GM18519 (cell line): Measurements from ENCODE around the gene DGCR6L.
"Not testable (repeated sequence)": the region's sequence is repeated elsewhere in the genome, so short reads cannot be mapped to it uniquely, and the experiment has no call there.

Source experiments
- ATAC-seq: cut with Tn5 transposase; IDR thresholded peaks from one replicate; pipeline ENCODE4 v1.9.1; 2021; ENCODE audit warnings: mild to moderate bottlenecking, moderate library complexity; ENCODE audit not compliant: unreplicated experiment, low FRiP score

The DGCR6L gene

DNA sequence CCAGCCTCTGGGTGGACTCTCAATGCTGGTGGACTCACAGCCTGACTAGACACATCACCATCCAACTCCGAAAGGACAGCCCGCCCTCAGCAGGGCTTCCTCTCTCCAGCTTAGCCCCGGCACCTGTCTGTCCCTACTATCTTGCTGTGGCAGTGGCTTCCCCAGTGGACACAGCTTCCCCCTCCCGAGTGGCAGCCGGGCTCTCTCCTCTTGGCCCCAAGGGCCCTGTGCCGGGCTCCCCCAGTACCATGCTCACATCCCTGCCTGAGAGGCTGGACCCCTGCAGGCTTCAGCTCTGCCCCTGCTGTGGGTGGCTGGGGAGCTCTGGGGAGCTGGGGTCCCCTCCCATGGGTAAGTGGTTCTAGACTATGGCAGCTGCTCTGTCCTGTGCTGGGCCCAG lies 9.1 kb downstream of the DGCR6L start:
- ATAC-seq = not testable (repeated sequence)

DNA sequence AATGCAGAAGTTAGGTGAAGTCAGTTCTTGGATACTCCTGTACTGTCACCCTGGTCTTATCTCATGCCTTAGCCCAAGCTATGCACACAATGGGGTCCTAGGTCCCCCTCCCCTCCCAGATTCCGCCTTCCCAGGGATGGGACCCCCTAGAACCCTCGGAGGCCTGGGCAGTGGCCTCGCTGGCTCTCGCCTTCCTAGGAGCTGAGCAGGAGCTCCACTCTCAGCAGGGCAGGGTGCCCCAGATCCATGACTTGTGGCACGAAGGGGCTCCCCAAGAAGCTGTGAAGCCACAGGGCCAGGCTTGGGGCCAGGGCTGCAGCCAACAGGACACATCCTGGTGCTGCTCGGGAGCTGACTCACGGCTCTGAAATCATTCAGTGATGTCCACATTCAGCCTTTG lies 9.7 kb downstream of the DGCR6L start:
- ATAC-seq = not testable (repeated sequence)

DNA sequence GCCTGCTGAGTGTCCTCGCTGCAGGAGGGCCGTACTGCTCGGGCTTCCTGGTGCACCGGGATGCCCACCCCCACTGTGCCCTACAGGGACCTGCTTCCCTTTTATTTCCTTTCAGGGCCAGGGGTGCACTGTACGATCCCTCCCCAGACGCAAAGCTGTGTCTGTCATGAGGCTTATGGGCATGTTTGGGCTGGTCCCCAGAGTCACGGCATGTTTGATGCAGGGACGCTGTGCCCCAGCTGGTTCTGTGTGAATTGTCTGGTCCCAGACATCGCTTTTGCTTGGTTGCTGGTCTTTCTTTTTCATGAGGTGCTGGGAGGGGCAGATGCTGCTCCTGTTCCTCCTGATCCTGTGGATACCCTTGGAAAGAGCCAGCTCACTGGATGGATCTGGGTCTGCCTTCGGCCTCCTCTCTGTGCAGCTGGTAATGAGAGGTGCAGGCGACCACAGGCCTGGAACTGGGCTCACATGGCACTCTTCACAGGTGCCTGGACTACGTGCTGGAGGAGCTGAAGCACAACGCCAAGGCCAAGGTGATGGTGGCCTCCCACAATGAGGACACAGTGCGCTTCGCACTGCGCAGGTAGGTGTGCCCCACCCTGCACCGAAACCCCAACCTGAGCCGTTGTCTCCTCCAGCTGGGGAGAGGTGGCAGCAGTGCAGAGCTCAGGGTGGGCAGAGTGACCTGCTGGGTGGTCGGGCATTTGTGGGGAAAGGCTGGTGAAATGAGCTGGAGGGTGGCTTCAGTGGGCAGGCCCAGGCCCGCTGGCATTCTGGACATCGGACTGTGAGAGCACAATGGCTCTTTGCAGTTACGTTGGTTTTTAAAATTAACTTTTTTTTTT lies 10.8 kb downstream of the DGCR6L start:
- ATAC-seq = not testable (repeated sequence)

DNA sequence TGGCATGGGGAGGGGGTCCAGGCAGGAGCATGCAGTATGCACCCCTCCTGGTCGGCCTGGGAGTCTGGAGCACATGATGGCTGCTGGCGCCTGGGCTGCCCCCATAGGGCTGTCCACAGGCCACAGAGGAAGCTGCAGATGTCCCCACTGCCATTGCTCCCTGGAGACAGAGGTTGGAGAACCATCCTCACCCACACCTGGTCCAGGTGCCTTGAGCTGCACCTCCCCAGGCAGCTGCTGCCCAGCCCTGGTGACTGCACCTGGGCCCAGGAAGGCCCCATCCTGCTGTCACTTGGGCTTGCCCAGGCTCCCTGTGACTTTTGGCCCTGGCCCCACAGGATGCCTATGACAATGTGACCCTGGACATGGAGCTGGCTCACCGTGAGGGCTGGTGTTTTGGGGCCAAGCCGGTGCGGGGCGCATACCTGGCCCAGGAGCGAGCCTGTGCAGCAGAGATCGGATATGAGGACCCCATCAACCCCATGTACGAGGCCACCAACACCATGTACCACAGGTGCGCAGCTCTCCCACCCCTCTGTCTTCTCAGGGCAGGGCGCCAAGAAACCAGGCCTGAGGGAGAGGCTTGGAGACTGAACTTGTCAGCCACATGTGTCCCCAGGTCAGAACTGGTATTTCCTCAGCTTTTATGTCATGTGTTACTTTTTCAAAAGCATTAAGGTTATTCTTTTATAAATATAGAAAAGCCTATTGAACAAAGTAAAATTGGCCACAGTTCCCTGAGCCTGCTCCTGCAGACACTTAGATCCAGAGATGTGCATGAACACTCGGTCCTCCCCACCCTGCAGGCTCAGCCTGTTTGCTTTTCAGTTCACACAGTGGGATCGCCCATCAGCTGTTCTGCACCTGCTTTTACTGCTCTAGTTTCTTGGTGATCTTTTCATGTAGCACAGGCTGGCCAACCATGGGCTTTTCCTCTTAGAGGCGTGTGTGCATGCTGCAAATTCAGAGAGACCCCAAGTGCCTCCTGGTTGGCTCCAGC lies 12.1 kb downstream of the DGCR6L start:
- ATAC-seq = not testable (repeated sequence)

DNA sequence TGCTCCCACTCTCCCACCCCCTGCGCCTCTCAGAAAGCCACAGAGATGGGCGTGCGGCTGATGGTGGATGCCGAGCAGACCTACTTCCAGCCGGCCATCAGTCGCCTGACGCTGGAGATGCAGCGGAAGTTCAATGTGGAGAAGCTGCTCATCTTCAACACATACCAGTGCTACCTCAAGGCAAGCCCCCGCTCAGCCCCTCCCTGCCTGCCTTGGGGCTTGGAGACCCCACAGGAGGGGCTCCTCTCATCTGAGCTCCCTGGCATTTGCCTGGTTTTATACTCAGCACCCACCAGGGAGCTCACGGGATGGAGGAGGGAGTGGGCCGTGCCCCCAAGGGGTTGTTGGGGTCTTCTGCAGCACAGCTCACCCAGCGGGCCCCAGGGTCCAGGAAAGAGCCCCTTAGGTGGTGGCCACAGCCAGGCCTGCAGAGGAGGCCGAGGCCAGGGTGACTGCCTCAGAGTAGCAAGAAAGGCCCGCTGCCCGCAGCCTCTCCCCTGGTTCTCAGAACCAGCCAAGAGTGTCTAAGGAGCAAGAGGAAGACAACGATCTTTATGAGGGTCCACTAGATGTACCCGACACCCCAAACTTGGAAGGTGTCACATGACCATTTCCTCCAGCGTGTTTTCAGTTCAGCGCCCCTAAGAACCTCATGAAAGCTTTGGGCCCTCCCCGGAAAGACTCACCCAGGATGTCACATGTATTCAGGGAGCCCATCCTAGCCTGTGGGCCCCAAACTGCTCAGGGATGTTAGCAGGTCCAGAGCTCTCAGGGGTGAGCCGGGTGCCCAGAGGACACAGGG lies 13.0 kb downstream of the DGCR6L start:
- not testable (repeated sequence) for ATAC-seq

DNA sequence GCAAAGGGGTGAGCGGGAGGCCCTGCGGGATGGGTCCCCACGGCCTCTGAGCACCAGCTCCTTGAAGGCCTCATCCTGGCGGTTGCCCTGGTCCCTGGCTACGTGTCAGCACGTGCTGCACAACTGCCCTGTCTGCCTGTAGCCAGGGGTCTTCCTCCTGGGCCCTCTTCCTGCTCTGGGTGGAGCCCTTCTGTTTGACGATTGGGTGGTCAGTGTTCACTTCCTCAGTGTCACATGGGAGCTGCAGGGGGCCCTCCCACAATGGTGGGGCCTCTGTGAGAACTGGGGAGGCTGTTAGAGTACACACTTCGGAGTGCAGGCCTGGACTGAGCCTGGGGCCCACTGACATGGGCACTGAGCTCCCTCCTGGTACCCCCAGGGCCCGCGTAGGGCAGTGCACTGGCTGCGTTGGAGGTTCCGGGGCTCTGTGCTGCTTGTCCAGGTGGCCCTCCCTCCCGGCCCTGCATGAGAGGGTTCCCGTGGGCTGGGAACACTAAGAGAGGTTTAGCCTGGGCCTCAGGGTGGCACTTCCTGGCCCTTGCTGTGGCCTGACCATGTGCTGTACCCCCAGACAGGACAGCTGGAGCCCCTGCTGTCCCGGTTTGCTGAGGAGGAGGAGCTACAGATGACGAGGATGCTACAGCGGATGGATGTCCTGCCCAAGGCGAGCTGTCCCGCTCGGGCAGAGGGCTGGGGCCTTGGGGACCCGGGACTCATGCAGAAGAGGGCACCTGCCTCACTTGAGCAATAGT lies 13.8 kb downstream of the DGCR6L start:
- ATAC-seq = no peak

DNA sequence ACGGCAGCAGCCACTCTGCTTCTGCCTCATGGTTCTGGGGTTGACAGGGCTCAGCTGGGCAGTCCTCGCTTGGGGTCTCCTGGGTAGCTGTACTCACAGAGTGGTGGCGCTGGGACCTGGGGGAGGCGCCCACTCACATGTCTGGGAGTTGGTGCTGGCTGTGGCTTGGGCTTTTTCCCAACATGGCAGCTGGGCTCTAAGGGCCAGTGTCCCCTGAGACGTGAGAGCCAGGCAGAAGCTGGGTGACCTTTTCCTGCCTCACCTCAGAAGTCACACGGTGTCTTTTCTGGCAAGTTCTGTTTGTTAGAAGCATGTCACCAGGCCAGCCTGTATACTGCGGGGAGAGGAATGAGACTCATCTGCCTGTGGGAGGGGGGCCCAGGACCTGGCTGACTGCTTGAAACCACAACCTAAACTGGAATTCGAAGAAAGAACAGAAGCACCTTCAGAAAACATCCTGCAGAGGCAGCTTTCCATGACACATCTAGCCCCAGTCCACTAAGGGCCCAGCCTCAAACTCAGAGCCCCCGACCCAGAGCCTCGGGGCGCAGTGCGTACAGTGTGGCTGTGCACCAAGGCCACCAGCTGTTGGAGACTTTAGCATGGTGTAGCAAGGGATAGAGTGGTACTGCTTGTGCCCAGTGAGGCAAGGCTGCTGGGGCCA lies 14.5 kb downstream of the DGCR6L start:
- ATAC-seq = not testable (repeated sequence)

DNA sequence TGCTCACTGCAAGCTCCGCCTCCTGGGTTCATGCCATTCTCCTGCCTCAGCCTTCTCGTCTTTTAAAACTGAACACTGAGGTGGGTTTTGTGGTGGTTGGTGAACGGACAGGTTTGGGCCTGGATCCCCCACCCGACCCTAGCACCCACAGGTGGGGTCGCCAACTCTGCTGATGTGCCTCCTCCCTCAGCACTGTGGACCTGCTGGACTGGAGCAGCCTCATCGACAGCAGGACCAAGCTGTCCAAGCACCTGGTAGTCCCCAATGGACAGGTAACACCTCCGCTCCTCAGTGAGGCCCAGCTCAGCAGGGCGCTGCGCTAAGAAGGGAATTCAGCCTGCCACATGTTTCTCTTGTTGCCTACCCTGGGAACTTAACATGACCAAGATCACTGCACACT lies 15.2 kb downstream of the DGCR6L start:
- no peak for ATAC-seq

DNA sequence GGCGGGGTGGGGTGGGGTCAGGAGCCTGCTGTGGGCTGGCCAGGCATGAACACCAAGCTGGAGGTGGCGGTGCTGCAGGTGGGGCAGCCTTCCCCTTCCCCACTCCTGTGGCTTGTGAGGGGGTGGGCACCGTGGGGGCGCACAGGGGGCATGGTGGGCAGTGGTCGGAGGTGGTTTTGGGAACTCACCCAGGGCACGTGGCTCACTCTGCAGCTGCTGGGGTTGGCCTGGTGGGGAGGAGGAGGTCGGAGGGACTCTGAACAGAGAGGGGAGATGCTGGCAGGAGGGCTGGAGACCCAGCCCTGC lies 16.7 kb downstream of the DGCR6L start:
- ATAC-seq = not testable (repeated sequence)

DNA sequence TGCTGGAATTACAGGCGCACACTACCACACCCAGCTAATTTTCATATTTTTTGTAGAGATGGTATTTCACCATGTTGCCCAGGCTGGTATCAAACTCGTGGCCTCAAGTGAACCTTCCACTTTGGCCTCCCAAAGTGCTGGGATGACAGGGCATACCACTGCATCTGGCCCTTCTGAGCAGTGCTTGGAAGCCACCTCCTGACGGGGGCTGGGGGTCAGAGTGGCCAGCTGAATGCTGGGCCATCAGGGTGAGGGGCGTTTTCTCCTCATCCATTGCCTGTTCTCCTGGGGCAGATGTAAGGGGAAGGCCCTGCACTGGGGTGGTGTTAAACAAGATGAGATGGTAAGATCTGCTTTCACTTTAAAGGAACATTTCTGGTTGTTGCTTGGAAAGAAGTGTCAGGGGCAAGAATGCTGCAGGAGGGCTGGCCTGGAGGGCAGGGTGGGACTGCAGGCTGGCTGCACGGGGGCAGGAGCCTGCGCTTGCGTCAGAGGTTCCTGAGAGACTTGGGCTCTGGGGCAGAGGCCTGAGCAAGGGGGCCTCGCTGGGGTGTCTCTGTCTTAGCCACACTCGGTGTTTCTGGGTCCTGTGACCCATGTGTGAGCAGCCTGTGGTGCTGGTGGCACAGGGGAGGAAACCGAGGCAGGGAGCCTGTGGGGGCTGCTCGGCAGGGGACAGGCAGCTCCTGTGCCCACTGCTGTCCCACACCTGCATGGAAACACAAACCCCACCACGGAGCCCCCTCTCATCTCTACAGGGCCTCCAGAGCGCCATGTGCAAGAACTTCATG lies 17.2 kb downstream of the DGCR6L start:
- no peak for ATAC-seq

DNA sequence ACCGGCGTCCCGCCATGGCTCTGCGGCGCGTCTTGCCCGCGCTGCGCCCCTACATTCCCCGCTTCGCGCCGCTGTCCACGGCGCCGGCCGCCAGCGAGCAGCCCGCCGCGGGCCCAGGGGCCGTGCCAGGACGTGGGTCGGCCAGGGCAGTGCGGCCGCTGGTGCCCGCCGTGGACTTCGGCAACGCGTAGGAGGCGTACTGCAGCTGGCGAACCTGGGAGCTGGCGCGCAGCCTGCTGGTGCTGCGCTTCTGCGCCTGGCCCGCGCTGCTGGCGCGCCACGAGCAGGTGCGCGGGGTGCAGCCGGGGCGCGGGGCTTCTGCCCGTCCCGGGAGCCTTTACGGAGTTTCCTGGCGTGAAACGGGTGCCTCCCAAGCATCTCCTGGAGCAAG lies 20.1 kb downstream of the DGCR6L start:
- no peak for ATAC-seq

DNA sequence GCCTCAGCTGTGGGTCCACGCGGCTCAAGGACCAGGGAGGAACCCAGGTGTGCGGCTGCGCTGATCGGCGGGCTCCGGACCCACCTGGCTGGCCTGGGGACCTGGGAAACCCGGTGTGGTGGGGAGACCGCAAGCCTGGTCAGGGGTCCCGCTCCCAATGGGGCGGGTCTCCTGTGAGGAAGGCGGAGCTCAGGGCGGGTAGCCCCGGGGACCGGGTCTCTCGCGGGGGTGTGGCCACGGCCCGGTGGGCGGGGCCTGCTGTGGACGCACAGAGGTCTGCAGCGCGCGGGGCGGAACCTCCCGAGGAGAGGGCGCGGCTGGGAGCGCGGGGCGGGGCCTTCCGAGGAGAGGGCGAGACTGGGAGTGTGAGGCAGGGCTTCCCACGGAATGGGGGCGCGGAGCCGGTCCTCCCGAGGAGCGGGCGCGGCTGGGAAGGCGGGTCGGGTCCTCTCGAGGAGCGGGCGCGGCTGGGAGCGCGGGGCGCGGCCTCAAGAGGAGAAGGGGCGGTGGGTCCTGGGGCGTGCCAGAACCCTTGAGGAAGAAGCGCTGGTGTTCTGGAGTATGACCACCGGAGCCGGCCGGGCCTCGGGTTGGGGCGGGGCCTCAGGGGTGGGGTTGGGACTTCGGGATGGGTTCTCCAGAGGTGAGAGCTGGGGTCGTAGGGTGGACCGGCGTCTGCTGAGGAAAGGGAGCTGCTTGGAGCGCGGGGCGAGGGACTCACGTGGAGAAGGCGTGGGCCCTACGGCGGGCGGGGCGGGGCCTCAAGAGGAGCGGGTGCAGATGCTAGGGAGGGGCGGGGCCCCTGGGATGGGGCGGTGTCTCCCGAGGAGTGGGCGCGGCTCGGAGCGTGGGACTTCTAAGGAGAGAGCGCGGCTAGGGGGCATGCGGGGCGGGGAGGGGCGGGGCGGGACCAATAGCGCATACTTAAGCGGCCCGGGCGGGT lies 20.8 kb downstream of the DGCR6L start:
- no peak for ATAC-seq

DNA sequence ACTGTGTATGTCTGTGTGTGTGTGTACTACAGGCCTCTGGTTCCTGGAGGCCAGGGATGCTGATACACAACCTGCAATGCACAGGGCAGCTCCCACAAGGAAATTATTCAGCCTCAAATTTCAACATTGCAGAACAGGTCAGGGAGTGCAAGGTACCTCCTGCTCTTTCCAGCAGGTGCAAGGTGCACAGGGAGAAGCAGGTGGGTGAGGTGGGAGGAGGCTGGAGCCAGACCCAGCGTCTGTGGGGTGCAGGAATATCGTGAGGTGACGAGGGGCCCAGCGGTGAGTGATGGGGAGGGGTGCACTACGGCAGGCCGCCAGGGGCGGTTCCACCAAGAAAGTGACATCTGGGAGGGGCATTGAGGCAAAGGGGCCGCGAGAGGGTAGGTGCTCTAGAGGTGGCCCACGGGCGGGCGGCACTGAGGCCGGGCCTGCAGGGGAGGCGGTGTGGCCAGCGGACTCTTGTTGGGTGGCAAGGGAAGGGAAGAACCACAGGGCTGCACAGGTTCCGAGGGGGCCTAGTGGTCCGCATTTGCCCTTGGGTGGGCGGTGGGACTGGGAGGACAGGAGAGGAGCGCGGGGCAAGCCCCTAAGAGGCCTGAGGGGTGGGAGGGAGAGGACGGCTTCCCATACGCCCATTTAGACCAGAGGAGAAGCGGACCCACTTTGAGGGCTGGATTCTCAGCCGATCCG lies 21.6 kb downstream of the DGCR6L start:
- ATAC-seq = no peak

DNA sequence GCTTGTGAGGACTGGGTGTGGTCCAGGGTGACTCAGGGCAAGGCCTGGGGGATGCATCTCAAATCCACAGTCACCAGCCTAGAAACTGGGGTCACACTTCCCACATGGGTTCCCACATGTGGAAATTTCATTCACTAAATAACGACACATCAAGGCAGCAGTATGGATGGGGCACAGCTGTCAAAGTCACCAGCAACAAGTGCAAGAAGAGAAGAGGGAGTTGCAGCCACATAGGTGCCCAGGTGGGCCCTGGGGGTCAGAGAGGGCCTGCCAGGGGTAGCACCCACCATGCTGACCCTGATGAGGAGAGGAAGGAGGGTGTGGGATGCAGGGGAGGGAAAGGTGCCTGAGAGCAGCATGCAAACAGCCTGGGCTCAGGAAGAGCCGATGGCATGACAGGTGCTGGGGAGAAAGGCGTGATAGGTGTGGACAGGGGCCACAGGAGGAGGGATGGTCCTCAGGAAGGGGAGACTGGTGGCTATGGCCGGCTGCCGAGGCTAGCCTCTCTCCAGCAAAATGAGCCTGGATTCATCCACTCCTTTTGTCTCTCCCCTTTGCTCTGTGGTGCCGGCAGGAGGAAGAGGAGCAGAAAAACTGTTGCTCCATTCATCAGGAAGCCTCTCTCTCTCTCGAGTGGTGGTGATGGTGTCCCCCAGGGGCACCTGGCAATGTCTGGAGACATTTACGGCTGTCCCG lies 22.3 kb downstream of the DGCR6L start:
- ATAC-seq = no peak

DNA sequence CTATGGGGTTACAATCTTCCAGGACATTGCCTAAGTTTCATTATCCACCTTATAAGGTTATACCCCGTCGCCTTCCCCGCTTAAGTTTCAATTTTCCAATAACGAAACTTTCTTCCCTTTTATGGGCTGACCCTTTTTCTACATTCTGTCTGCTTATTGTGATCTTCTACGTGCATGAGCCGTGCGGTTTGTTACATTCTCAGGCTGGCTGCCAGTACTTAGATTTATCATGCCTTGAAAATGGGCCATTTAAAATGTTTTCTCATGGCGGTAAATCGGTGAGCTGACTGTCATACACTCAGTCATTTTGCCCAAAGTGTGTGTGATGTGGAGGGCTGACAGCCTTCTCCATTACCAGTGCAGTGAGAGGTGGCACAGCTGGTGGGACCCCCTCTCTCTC lies 23.3 kb downstream of the DGCR6L start:
- no peak for ATAC-seq

DNA sequence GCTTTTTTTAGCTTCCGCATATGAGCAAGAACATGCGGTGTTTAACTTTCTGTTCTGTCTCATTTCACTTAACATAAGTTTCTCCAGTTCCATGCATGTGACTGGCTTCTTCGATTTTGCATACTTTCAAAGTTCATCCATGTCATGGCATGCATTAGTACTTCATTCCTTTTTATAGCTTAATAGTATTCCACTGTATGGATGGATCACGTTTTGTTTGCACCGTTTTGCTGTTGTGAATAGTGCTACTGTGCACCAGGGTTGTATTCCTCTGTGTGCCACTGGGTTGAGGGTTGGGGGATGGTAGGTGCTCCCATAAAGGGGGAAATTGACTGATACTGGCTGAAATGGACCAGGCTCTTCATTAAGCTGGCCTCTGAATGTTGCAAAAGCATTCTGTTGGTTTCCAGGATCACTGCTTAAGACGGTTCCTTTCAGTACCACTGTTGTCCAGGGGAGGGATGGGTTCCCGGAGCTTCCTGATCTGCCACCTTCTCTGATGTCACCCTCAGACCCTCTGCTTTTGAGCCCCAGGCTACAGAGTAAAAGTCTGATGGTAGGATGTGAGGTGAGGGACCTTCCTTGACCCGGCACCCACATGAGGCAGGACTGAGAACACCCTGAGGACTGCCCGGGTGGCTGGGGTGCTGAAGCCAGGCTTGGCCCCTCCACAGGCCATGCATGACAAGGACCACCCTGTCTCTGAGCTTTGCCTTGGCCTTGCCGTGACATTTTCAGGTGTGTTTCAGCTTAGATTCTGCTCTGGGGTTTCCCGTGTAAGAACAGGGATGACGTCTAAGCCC lies 24.4 kb downstream of the DGCR6L start:
- no peak for ATAC-seq
